Osteocyte (in vitro differentiated cells): ENCODE measurements around the gene PMEPA1. TPM values are rescaled to one million over a fixed set of nuclear protein-coding genes. Genes with fewer than 3 reads are reported as not detected.

Experiments used
- DNase-seq: peaks from one replicate; pipeline ENCODE4 v3.0.0; 2021; ENCODE audit warnings: mixed read lengths; ENCODE audit not compliant: unreplicated experiment; ENCODE audit errors: extremely low spot score
- H3K27ac Mint-ChIP-seq: one replicate; pipeline ENCODE4 v1.8.0; 2021; ENCODE audit warnings: mild to moderate bottlenecking, mixed read lengths; ENCODE audit not compliant: unreplicated experiment
- H3K27me3 Mint-ChIP-seq: one replicate; pipeline ENCODE4 v1.8.0; 2021; ENCODE audit warnings: mixed read lengths; ENCODE audit not compliant: unreplicated experiment
- H3K36me3 Mint-ChIP-seq: one replicate; pipeline ENCODE4 v1.8.0; 2021; ENCODE audit warnings: mixed read lengths; ENCODE audit not compliant: unreplicated experiment
- H3K4me1 Mint-ChIP-seq: one replicate; pipeline ENCODE4 v1.8.0; 2021; ENCODE audit warnings: mixed read lengths; ENCODE audit not compliant: unreplicated experiment
- H3K4me3 Mint-ChIP-seq: one replicate; pipeline ENCODE4 v1.8.0; 2021; ENCODE audit warnings: mild to moderate bottlenecking, moderate library complexity, mixed read lengths; ENCODE audit not compliant: unreplicated experiment
- H3K9me3 Mint-ChIP-seq: one replicate; pipeline ENCODE4 v1.8.0; 2021; ENCODE audit warnings: mixed read lengths; ENCODE audit not compliant: unreplicated experiment
- CTCF ChIP-seq: fragments of 200-600 bp; sonication (generic); IDR thresholded peaks from 2 replicates; pipeline ENCODE4 v1.5.0; 2021; ENCODE audit warnings: antibody characterized with exemption, mild to moderate bottlenecking, moderate library complexity
- total RNA-seq: library from RNA; stranded (reverse); gene quantifications from 2 replicates; pipeline ENCODE4 v1.2.1, GENCODE V29; 2021

The PMEPA1 gene
- total RNA-seq, 1 donor from 2014 or later, result 24.1 TPM

- peaks cover 34% of the 10 kb centered on the region for H3K27me3 Mint-ChIP-seq
- H3K9me3 Mint-ChIP-seq, result no peaks in the 10 kb centered on the region
- no peaks in the 10 kb centered on the region for H3K36me3 Mint-ChIP-seq
- no peak for TF ChIP-seq CTCF
- no peak overlapping the region for H3K4me3 Mint-ChIP-seq
- H3K4me1 Mint-ChIP-seq, result no peaks in the 10 kb centered on the region
- no peak overlapping the region for H3K27ac Mint-ChIP-seq
- no peak for DNase-seq
Observed at GRCh38 chr20:57732226-57732625, 22.4 kb upstream of the PMEPA1 start.

- Mint-ChIP-seq H3K4me1 (peaks cover 9% of the 10 kb centered on the region), H3K27ac (no peak overlapping the region), H3K9me3 (no peaks in the 10 kb centered on the region), H3K4me3 (no peak overlapping the region), H3K36me3 (no peaks in the 10 kb centered on the region), H3K27me3 (peaks cover 32% of the 10 kb centered on the region)
- no peak for TF ChIP-seq CTCF
- DNase-seq, result no peak
Observed at GRCh38 chr20:57728762-57729161, 18.9 kb upstream of the PMEPA1 start.

GRCh38 chr20:57727863-57728262 lies 18.0 kb upstream of the PMEPA1 start:
- peaks cover 13% of the 10 kb centered on the region for H3K4me1 Mint-ChIP-seq
- H3K27me3 Mint-ChIP-seq, result peaks cover 36% of the 10 kb centered on the region
- no peak overlapping the region for H3K27ac Mint-ChIP-seq
- H3K9me3 Mint-ChIP-seq, result no peaks in the 10 kb centered on the region
- no peaks in the 10 kb centered on the region for H3K36me3 Mint-ChIP-seq
- no peak for TF ChIP-seq CTCF
- no peak for DNase-seq
- H3K4me3 Mint-ChIP-seq, result no peak overlapping the region

GRCh38 chr20:57725636-57726035 lies 15.8 kb upstream of the PMEPA1 start:
- Mint-ChIP-seq H3K9me3 (no peaks in the 10 kb centered on the region), H3K27me3 (peaks cover 43% of the 10 kb centered on the region), H3K36me3 (no peaks in the 10 kb centered on the region), H3K4me1 (peaks cover 17% of the 10 kb centered on the region), H3K27ac (no peak overlapping the region), H3K4me3 (no peak overlapping the region)
- no peak for TF ChIP-seq CTCF
- DNase-seq, result no peak

GRCh38 chr20:57724610-57725405 lies 15.0 kb upstream of the PMEPA1 start:
- Mint-ChIP-seq H3K4me1 (peaks cover 17% of the 10 kb centered on the region), H3K27ac (no peak overlapping the region), H3K27me3 (peaks cover 43% of the 10 kb centered on the region), H3K4me3 (no peak overlapping the region), H3K9me3 (no peaks in the 10 kb centered on the region), H3K36me3 (no peaks in the 10 kb centered on the region)
- no peak for DNase-seq
- TF ChIP-seq CTCF, result no peak
